Mucosa of gallbladder (tissue), 1 donor: ENCODE measurements around the gene SLC34A1. TPM values are rescaled to one million over a fixed set of nuclear protein-coding genes. Genes with fewer than 3 reads are reported as not detected.
A peak's percentile ranks its signal among the peaks of the same experiment; 100 is the strongest.

Source experiments
- DNase-seq: peaks from one replicate; pipeline ENCODE4 v3.0.0-alpha.2; 2020; ENCODE audit warnings: low spot score
- total RNA-seq: library from RNA; stranded (reverse); gene quantifications from one replicate; pipeline ENCODE4 v1.2.1, GENCODE V29; 2021
- donor health status: DM: no; HTN: no; CAD: no.

The SLC34A1 gene
- total RNA-seq, 1 donor from 2014 or later, result 0.06 TPM

DNA sequence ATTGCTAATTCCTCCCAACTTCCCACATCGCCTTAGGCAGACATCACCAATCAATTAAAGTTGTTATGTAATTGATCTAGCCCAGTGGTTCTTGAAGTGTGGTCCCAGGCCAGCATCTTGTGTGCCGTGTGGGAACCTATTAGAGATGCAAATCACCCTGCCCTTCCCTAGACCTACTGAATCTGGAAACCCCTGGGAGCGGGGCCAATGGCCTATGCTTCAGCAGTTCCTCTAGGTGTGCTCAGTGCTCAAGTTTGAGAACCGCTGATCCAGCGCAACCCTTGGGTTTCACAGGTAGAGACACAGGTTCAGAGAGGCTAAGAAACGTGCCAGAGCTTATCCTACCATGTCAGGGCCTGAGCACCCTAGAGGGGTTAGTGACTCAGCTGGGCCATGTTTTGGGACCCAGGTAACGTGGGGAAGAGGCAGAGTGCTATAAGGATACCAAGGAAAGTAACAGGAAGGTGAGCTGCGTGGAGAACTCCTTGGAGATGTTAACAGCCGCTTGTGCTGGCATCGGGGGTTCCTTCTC is 4.4 kb downstream of the SLC34A1 start:
- no peak for DNase-seq

DNA sequence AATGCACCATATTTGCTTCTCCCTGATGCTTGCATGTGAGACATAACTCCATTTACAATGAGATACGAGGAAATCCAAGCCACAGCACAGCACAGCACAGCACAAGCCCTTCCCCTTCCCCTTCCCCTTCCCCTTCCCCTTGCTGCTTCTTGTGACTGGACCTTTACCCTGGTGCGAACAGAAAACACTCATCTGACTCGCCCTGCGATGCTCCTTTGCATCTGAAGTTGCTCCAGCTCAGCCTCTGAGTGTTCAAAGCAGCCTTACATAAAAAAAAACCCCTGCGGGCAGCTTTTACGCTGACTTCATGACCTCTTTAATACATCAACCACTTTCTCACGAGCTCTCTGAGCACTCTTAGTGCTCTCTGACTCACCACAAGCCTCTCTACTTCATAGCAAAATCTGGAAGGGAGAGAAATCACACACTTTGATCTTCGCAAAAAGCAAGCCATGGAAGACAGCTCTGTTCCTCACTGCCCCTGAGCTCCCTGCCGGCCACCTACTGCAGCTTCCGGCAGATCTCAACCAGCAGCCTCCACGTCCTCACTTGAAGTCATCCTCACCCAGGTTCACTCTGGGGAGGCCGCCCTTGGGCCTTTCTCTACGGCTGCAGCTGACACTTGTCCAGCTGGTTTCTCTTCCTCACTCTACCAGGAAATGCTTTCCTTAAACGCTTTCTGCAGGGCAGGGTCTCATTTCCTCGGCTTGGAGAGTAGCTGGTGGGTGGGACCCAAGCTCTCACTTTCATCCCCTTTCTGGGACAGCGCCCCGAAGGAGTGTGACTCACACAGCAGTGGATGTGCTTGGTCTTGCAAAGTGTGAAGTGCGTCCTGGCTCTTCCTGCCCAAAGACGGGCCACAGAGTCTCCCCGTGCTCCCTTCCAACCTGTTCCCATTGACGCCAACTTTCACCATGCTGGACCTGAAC is 5.3 kb downstream of the SLC34A1 start:
- DNase-seq, result peak; percentile 48

DNA sequence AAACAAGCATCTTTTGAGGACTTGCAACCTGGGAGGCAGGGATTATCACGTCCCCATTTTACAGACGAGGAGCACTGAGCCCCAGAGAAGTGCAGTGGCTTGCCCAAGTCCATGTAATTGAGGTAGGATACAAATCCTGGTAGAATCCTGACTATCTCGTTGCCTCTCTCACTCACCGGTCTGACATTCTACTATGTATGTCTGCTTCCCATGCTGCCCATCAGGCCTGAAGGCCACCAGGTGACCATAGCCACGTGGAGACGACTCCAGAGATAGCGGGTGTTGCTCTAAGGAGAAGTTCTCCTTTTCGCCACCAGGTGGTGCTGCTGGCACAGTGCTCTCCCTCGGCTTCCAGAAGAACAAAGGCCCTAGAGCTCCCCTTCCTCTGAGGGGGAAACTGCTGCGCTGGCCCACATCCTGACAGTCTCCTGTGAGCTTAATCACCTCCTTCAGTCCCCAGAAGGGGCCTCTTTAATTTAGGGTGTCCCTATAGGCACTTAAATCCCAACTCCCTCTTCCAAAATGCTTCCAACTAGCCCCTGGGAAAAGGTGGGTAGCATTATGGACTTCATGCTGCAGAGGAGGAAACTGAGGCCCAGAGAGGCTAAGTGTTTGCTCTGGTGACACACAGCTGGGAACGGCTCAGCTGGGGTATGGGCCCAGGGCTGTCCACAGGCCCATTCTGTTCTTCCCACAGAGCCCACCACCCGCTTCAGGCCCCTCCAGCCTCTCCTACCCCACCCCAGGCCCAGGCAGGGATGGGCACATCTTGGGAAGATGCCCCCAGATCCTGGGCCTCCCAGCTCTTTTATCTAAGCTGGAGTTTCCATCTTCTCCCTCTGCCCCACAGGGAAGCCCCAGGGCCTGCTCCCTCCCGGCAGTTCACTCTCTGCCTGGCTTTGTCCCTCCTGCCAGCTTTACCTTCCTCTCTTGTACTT is 6.4 kb downstream of the SLC34A1 start:
- peak; percentile 88 for DNase-seq

DNA sequence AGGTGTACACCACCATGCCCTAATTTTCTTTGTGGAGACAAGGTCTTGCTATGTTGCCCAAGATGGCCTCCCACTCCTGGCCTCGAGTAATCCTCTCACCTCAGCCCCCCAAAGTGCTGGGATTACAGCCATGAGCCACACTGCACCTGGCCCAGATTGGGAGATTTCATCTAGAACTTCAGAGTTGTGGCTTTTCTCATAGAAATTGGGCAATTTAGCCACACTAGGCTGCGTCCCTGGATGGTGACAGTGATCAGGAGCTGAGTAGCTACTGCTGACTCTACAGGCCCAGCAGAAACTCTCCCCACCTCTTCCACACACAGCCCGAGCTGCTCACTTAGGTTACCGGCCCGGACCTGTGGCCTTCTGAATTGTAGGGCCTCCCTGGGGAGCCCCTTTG is 8.5 kb downstream of the SLC34A1 start:
- DNase-seq, result no peak

DNA sequence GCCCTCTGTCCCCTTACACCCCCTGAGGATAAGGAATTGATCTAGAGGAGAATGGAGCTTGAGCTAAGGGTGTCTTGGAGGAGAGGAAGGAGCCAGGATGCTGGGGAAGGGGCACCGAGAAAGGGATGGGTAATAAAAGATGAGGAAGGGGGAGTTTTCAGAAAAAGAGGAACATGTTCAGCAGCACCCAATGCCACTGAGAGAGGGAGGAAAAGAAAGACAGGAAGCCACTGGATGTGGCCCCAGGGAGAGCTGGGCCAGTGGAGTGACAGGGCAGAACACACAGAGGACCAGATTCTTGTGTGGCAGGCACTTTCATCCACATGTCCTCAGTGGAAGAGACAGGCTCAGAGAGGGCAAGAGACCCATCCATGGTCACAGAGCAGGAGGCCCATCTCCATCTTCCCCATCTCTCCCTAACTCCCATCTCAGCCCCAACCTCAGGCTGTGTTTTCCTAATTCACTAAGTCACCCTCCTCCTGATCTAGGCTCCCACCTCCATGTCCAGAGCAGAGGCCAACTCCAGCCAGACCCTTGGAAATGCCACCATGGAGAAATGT is 9.1 kb downstream of the SLC34A1 start:
- DNase-seq, result no peak

DNA sequence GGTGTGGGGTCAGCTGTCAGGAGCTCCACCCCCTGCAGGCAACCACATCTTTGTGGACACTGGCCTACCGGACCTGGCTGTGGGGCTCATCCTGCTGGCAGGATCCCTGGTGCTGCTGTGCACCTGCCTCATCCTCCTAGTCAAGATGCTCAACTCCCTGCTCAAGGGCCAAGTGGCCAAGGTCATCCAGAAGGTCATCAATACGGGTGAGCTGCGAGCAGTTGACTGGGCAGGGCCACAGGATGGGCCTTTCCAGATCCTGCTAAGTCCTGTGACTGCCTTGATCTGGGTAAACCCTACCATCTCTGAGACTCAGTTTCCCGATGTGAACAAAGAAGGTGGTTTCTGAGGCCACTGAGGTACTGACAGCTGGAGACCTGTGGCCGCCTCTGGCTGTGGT is 9.8 kb downstream of the SLC34A1 start:
- DNase-seq, result no peak

DNA sequence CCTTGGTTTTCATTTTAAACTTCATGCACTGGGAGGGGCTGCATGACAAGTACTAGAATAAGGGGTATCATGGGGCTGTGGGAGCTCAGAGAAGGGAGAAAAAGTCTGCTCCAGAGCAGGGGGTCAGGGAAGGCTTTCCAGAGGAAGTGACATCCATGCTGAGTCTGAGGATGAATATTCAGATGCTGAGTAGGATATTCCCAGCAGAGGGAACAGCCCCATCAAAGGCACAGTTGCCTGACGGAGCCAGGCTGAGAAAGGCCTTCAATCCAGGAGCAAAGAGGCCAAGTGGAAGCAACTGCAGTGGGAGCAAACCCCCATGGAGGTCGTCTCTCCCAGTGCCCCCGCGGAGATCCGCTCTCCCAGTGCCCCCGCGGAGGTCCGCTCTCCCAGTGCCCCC is 11.8 kb downstream of the SLC34A1 start:
- no peak for DNase-seq

DNA sequence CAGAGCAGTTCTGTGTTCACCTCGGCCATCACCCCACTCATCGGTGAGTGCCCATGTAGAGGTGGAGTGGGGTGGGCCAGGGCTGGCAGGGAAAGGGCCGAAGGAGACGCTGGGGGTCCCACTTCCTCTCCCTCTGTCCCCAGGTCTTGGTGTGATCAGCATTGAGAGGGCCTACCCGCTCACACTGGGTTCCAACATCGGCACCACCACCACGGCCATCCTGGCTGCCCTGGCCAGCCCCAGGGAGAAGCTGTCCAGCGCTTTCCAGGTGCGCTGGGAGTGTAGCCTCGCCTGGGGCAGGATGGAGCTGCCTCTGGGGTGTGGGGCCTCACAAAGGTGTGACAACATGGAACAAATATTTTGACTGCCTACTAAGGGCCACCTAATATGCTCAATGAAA is 12.6 kb downstream of the SLC34A1 start:
- DNase-seq, result no peak

DNA sequence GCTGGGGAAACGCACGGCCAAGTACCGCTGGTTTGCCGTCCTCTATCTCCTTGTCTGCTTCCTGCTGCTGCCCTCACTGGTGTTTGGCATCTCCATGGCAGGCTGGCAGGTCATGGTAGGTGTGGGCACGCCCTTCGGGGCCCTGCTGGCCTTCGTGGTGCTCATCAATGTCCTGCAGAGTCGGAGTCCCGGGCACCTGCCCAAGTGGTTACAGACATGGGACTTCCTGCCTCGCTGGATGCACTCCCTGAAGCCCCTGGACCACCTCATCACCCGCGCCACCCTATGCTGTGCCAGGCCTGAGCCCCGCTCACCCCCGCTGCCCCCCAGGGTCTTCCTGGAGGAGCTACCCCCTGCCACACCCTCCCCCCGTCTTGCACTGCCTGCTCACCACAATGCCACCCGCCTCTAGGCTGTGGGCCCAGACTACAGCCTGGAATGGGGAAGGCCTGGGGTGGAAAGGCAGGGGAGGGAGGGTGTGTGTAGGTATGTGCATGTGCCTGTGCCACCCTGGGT is 13.7 kb downstream of the SLC34A1 start:
- DNase-seq, result no peak

DNA sequence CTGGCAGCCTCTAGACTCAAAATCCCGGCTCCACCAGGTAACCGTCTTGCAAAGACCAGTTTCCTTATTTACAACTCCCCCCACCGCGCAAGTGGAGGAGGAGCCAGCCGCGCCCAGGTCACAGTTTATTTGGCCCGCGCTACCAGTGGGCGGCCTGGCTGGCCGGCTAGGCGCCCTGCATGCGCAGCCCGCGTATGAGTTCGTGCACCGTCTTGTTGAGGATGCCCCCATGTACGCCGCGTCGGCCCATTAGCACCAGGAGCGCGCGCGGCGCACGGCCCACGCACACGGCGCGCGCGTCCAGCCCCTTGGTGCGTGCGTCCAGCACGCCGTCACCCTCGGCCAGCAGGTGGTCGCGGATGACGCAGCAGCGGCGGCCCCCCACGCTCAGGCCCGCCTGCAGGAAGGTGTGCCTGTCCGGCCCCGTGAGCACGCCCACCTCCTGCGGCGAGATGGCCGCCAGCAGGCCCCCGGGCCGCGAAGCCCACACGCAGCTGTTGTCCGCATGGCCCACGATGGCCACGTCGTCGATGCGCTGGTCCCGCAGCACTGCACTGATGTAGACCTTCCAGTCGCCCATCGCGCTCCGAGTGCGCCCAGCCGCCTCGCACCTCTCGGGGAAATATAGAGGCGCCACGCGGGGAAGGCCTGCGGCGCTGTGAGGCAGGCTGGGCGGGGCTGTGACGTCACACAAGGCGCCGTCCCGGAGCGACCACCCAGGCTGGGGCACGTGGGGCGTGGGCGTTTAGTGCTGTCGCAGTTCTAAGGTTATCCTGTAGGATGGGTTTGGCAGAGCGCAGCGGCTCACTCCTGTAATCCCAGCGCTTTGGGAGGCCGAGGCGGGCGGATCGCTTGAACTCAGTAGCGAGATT is 16.0 kb downstream of the SLC34A1 start, which contains the start of gene PFN3:
Gene PFN3, minus strand, starts transcription at position 665 of the 872 bp plus-strand sequence. Its CDS starts 85 bp downstream, at position 580.
- DNase-seq, result peak; percentile 63

DNA sequence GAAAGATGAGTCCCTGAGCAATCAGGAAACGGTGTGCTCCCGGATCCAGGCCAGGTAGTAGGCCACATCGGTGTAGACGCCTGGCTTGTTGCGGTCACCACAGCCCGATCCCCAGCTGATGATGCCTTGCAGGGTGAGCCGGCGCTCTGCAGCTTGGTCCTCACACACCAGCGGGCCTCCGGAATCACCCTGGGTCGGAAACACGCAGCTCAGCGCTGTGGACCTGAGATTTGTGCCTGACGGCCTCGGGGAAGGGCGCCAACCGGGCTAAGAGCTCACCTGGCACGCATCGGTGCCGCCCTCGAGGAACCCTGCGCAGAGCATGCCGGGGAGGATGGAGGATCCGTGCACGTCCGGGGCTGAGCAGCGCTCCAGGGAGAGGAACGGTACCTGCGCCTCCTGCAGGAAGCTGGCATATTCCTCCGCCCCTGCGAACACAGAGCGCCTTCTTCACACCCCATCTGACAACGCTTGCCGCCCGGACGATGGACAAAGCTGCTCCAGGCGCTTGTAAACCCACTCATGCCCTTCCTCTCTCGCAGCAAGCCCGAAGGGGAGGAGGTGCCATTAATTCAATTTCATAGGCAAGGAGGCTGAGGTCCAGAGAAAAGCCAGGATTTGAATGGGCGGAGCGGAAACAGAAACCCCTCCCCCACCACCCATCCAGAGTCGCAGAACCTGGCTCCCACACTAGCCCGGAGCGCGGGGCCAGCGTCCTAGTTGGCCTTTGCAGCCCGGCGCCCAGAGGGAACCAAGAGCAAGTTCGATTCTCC is 18.2 kb downstream of the SLC34A1 start:
- DNase-seq, result peak; percentile 78

DNA sequence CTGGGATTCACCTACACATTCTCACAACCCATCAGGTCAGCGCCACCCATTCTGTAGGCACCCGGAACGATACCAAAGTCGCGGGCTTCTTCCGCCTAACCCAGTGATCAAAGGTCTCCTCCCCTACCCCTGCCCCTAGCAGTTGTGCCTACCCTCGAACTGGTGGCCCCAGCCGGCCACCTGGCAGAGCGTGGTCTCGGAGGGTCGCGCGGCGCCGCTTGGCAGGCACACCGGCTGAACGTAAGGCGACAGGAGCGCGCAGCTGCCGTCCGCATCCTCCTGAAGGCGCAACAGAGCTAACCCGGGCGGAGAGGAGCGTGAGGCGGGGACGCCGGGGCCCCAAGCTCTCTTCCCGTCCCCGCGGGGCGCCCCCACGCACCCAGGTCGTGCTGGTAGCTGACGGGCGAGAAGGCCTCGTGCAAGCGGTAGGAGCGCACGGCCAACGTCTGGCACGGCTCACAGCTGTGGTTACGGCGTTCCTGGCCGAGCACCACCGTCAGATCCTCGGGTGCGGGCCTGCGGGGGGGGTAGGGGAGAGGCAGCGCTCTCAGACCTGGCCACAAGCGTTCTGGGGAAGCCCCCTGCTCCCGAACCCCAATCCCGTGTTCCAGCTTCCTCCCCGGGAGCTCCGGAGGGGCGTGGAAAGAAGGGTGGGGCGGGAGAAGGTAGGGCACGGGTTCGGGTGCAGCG is 19.0 kb downstream of the SLC34A1 start:
- no peak for DNase-seq

DNA sequence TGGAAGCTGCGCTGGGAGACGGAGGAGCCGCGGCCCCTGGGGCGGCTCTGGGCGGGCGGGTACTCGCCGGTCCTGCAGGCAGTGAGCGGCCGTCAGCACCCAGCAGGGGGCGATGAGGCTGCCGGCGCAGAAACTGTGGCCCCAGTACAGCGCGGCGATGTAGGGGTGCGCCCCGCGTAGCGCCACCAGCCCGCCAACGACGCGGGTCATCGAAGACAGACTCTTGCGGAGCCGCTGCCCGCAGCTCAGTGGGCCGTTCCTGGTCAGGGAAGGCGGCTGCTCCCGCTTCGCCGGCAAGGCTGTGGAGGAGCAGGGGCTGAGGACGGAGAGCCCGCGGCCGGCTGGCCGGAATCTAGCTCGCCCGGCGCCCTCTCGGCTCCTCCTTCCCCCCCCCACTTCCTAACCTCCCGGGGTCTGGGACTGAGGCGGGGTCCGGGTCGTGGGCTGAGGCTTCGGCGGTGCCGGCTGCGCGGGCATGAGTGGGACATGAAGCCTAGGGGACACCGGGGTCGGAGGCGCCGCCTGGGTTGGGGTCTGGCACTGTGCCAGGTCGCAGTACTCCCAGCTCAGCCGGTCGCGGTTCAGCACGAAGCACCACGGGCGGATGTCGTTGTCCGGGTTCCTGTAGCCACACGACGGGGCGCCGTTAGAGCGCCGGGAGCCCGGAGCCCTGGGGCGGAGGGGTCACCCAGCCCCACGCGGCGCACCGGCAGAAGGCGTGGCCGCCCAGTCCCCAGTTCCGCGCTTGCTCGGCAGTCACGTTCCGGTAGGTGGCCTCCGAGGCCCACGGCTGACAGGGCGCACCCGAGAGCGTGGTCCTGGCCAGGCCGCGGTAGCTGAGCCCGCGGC is 19.8 kb downstream of the SLC34A1 start:
- DNase-seq, result peak; percentile 87

DNA sequence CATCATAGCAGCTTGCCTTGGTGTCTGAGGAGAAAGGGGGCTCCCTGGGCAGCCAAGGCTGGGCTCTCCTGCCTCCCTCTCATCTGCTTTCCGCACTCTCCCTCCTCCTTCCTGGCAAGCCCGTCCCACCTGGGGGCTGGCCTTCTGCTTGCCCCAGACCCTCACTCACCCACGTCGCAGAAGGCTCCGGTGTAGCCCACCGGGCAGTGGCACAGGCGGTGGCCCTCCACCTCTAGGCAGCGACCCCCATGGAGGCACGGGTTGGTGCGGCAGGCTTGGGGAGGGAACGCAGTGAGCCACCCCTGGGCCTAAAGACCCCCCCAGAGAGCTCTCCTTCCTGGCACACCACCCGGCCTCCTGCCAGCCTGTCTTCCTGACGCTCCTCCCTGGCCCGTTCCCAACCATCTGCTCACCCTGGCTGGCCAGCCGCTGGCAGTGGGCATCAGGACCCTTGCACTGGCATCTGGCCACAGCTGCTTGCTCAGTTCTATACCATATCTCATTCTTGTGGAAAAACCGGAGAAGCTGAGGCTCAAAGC is 20.5 kb downstream of the SLC34A1 start:
- DNase-seq, result no peak

DNA sequence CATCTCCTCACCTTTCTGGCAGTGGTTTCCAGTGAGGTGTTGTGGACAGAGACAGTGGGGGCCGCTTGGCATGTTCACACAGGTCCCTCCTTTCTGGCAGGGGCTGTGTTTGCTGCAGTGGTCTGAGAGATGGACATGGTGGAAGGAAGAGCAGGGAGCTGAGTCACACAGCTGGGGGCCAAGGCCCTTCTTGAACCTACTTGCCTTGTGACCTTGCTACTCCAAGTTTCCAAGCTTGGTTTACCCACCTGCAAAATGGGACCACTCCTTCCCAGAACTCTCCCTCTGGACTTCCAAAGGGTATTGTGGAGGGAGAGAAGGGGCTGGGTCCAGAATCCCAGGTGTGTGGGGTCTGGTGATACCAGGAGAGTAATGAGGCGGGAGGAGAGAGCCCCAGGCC is 21.1 kb downstream of the SLC34A1 start:
- DNase-seq, result no peak

DNA sequence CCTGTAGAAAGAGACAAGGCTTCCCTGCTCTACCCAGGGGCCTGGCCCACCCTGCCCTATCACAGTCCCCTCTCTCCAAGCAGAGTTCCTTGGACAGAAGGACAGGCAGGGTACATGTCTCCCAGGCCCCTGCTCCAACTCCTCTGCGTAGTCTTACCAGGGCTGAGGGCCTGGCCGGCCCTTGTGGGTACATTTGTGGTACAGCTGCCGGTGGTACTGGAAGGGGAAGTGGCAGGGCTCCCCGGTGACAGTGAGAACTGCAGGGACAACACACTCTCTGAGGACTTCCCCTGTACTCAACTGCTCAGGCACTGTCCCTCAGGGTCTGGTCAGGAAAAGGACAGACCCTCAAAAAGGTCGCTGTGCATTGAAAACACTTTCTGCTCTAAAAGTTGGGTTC is 21.6 kb downstream of the SLC34A1 start:
- no peak for DNase-seq

DNA sequence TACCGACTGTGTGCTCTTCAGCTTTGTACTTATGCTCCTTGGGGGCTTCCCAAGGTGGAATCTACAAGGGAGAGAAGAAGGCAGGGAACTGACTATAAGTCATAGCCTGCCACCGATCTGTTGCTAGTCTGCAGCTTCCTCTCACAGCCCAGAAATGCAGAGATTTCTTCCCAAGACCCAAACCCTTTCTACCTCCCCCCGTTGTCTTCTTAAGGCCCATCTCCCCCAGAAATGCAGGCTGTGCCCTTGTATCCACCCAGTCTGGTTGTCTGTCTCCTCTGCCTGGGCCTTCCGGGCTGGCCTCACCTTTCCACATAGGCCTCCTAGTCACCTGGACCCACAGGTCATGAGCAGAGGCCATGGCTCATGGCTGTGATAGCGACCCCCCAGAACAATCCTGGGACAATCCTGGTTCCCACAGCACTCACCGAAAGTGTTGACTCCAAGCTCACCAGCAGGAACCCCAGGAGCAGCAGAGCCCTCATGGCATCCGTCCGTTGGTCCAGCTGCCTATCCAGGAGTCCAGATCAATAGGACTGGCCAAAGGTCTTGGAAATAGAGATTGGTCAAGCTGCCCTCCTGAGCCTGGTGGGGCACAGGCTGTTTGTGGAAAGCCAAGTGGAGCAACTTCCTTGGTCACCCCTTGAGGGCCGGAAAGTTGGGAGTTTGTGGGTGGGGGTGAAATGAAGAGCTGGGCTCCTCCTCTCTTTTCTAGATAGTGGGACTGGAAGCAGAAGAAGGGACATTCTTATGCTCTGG is 25.0 kb downstream of the SLC34A1 start, which contains the start of gene F12:
Gene F12, minus strand, starts transcription at position 522 of the 759 bp plus-strand sequence. Its CDS starts 37 bp downstream, at position 485.
- DNase-seq, result no peak
